IMR-90 (cell line): Measurements from ENCODE around the gene ATXN10. TPM values are rescaled to one million over a fixed set of nuclear protein-coding genes. Genes with fewer than 3 reads are reported as not detected.

ENCODE experiments used
- ATAC-seq: fragments of 200-7000 bp; cut with Tn5 transposase; 2 replicates; pipeline ENCODE4 v1.9.1; 2020; ENCODE audit warnings: low read depth, mild to moderate bottlenecking, moderate library complexity
- BruUV-seq: library from RNA; stranded (reverse); fragments of 400-500 nt; replicated peaks from 2 replicates; lab custom pipeline; 2021; lab: Mats Ljungman, UMichigan
- CTCF ChIA-PET: fragments of 300-600 bp; formaldehyde crosslinking; extraction: SDS; loops from one replicate; lab custom pipeline; 2021; ENCODE audit warnings: antibody characterized with exemption; lab: Yijun Ruan, JAX
- POLR2A ChIA-PET: fragments of 300-600 bp; sonication (Branson Sonifier 250); formaldehyde crosslinking; loops from one replicate; lab custom pipeline; 2022; ENCODE audit warnings: antibody characterized with exemption; ENCODE audit not compliant: unreplicated experiment; lab: Charles Lee
- DNase-seq: peaks from one replicate; pipeline ENCODE4 v3.0.0; 2013
- H2AFZ ChIP-seq: replicated peaks from 2 replicates; pipeline ENCODE3; 2013; ENCODE audit warnings: low read length, mild to moderate bottlenecking; ENCODE audit not compliant: poor library complexity
- H2AK5ac ChIP-seq: 2 replicates; pipeline ENCODE4 v1.6.1; 2013; ENCODE audit warnings: low read depth, low read length, inconsistent platforms
- H2AK9ac ChIP-seq: replicated peaks from 2 replicates; pipeline ENCODE3; 2013; ENCODE audit warnings: mild to moderate bottlenecking, low read depth, low read length, moderate library complexity; ENCODE audit not compliant: poor library complexity
- H2BK120ac ChIP-seq: 2 replicates; pipeline ENCODE4 v1.6.1; 2013; ENCODE audit warnings: low read depth, low read length, inconsistent platforms
- H2BK15ac ChIP-seq: 3 replicates; pipeline ENCODE4 v1.6.1; 2013; ENCODE audit warnings: low read depth, low read length, inconsistent platforms
- H2BK20ac ChIP-seq: 2 replicates; pipeline ENCODE4 v1.6.1; 2013; ENCODE audit warnings: low read depth, mild to moderate bottlenecking, inconsistent platforms, low read length, moderate library complexity
- H2BK5ac ChIP-seq: 2 replicates; pipeline ENCODE4 v1.6.1; 2013; ENCODE audit warnings: mild to moderate bottlenecking, low read depth, low read length, inconsistent platforms; ENCODE audit not compliant: poor library complexity, severe bottlenecking
- H3K14ac ChIP-seq: replicated peaks from 2 replicates; pipeline ENCODE4 v1.6.1; 2013; ENCODE audit warnings: low read depth, low read length, inconsistent platforms
- H3K18ac ChIP-seq: 2 replicates; pipeline ENCODE4 v1.6.1; 2013; ENCODE audit warnings: low read depth, low read length, control low read depth
- H3K23ac ChIP-seq: 2 replicates; pipeline ENCODE4 v1.6.1; 2013; ENCODE audit warnings: low read depth, low read length, inconsistent platforms
- H3K27ac ChIP-seq: 2 replicates; pipeline ENCODE4 v1.5.1; 2013; ENCODE audit warnings: mild to moderate bottlenecking, control low read depth, low read length; ENCODE audit not compliant: insufficient read depth
- H3K27me3 ChIP-seq: 2 replicates; pipeline ENCODE4 v1.6.1; 2013; ENCODE audit warnings: low read length; ENCODE audit not compliant: control insufficient read depth, insufficient read depth
- H3K36me3 ChIP-seq: 2 replicates; pipeline ENCODE4 v1.6.1; 2013; ENCODE audit warnings: low read length, mixed read lengths; ENCODE audit not compliant: control insufficient read depth, insufficient read depth
- H3K4ac ChIP-seq: 2 replicates; pipeline ENCODE4 v1.6.1; 2013; ENCODE audit warnings: low read depth, low read length, inconsistent platforms
- H3K4me1 ChIP-seq: 2 replicates; pipeline ENCODE4 v1.6.1; 2013; ENCODE audit warnings: low read length, mixed read lengths; ENCODE audit not compliant: control insufficient read depth, insufficient read depth
- H3K4me2 ChIP-seq: 2 replicates; pipeline ENCODE4 v1.6.1; 2013; ENCODE audit warnings: low read depth, mild to moderate bottlenecking, control low read depth, low read length, moderate library complexity
- H3K4me3 ChIP-seq: 2 replicates; pipeline ENCODE4 v1.5.1; 2013; ENCODE audit warnings: low read depth, mild to moderate bottlenecking, control low read depth, low read length, moderate library complexity; ENCODE audit not compliant: insufficient read depth
- H3K56ac ChIP-seq: 2 replicates; pipeline ENCODE4 v1.6.1; 2013; ENCODE audit warnings: low read length, inconsistent platforms; ENCODE audit not compliant: insufficient read depth; ENCODE audit errors: extremely low read depth
- H3K79me1 ChIP-seq, 2 experiments: 2 replicates each; pipeline ENCODE4 v1.6.1; 2013; ENCODE audit warnings: low read length in 2 of 2, inconsistent platforms in 1 of 2, low read depth in 1 of 2
- H3K9ac ChIP-seq: 2 replicates; pipeline ENCODE4 v1.6.1; 2013; ENCODE audit warnings: low read depth, low read length, control low read depth
- H3K9me1 ChIP-seq: 2 replicates; pipeline ENCODE4 v1.6.1; 2013; ENCODE audit warnings: low read length, inconsistent platforms; ENCODE audit not compliant: insufficient read depth
- H3K9me3 ChIP-seq: 2 replicates; pipeline ENCODE4 v1.6.1; 2013; ENCODE audit warnings: low read length; ENCODE audit not compliant: control insufficient read depth, insufficient read depth
- H4K20me1 ChIP-seq: 2 replicates; pipeline ENCODE4 v1.6.1; 2013; ENCODE audit warnings: low read length, inconsistent platforms; ENCODE audit not compliant: insufficient read depth
- H4K5ac ChIP-seq: 2 replicates; pipeline ENCODE4 v1.6.1; 2013; ENCODE audit warnings: mild to moderate bottlenecking, low read depth, low read length, control low read depth
- H4K8ac ChIP-seq, 2 experiments: 2 replicates each; pipeline ENCODE4 v1.6.1; 2013; ENCODE audit warnings: low read depth in 2 of 2, low read length in 2 of 2, control low read depth in 1 of 2, inconsistent platforms in 1 of 2
- H4K91ac ChIP-seq: 2 replicates; pipeline ENCODE4 v1.6.1; 2013; ENCODE audit warnings: low read depth, low read length, inconsistent platforms; ENCODE audit not compliant: insufficient read depth
- BHLHE40 ChIP-seq: fragments of 150-350 bp; IDR thresholded peaks from 2 replicates; pipeline ENCODE4 v1.6.1; 2016; ENCODE audit warnings: mild to moderate bottlenecking, low read depth, low read length
- CEBPB ChIP-seq: IDR thresholded peaks from 2 replicates; pipeline ENCODE4 v1.6.1; 2012; ENCODE audit warnings: low read depth, low read length, improper control_type of control experiment
- CHD1 ChIP-seq: IDR thresholded peaks from 2 replicates; pipeline ENCODE4 v1.6.1; 2012; ENCODE audit warnings: low read depth, low read length, improper control_type of control experiment
- FOS ChIP-seq: fragments of 150-350 bp; IDR thresholded peaks from 2 replicates; pipeline ENCODE4 v1.6.1; 2016; ENCODE audit warnings: low read depth, low read length
- MXI1 ChIP-seq: IDR thresholded peaks from 2 replicates; pipeline ENCODE4 v1.6.1; 2012; ENCODE audit warnings: low read depth, mild to moderate bottlenecking, low read length, moderate library complexity, borderline replicate concordance
- RAD21 ChIP-seq: IDR thresholded peaks from 2 replicates; pipeline ENCODE4 v1.6.1; 2012; ENCODE audit warnings: low read length, improper control_type of control experiment
- RCOR1 ChIP-seq: IDR thresholded peaks from 2 replicates; pipeline ENCODE4 v1.6.1; 2012; ENCODE audit warnings: mild to moderate bottlenecking, low read length, improper control_type of control experiment; ENCODE audit not compliant: insufficient replicate concordance
- RFX5 ChIP-seq: IDR thresholded peaks from 2 replicates; pipeline ENCODE4 v1.8.0; 2012; ENCODE audit warnings: low read depth, mild to moderate bottlenecking, low read length, moderate library complexity
- WGBS, 2 experiments: methylation state at CpG; one replicate each; pipeline versions ENCODE4 v1.1.5 to v1.1.7; 2013; ENCODE audit warnings: missing lambda C conversion rate in 2 of 2; ENCODE audit not compliant: insufficient read length in 1 of 2; ENCODE audit errors: extremely low coverage in 2 of 2; 5-methylcytosine and 5-hydroxymethylcytosine counted together
- dilution Hi-C: fragments of 300-500 bp; cut with HindIII; formaldehyde crosslinking; loops from one replicate; pipeline ENCODE4 v1.14.3; 2018; ENCODE audit warnings: low sequenced_read_pairs; ENCODE audit not compliant: unreplicated experiment
- in situ Hi-C: fragments of 300-500 bp; cut with MboI; formaldehyde crosslinking; loops from 3 replicates; pipeline ENCODE4 v1.14.3; 2019; ENCODE audit warnings: low sequenced_read_pairs, inconsistent platforms, mixed read lengths
- intact Hi-C: fragments of 100-400 bp; cut with micrococcal nuclease; formaldehyde crosslinking; loops from 2 replicates; pipeline ENCODE4 v1.10.0; 2022
- polyA plus RNA-seq, 3 experiments: library from polyadenylated mRNA; depleted of rRNA; stranded (reverse); fragments of >200 nt; gene quantifications; 2 replicates each; pipeline ENCODE4 v1.2.3, GENCODE V29; 2012; ENCODE audit warnings: low replicate concordance in 1 of 3
- total RNA-seq: library from RNA; depleted of rRNA; stranded (reverse); fragments of >200 nt; gene quantifications from 2 replicates; pipeline ENCODE4 v1.2.3, GENCODE V29; 2012
- TF ChIP-seq, protein P1 (sequence below): fragments of 150-350 bp; IDR thresholded peaks from 2 replicates; pipeline ENCODE4 v1.6.1; 2016; ENCODE audit warnings: low read depth, mild to moderate bottlenecking, low read length, moderate library complexity, borderline replicate concordance
- TF ChIP-seq, protein P2 (sequence below): conservative IDR thresholded peaks from 2 replicates; pipeline ENCODE4 v1.5.1; 2012; ENCODE audit warnings: mild to moderate bottlenecking, low read depth, low read length, improper control_type of control experiment

Gene ATXN10
- total and polyA plus RNA-seq, 2 of the 4 experiments (the other 2 are of a cell fraction) = 116 to 231 TPM

DNA sequence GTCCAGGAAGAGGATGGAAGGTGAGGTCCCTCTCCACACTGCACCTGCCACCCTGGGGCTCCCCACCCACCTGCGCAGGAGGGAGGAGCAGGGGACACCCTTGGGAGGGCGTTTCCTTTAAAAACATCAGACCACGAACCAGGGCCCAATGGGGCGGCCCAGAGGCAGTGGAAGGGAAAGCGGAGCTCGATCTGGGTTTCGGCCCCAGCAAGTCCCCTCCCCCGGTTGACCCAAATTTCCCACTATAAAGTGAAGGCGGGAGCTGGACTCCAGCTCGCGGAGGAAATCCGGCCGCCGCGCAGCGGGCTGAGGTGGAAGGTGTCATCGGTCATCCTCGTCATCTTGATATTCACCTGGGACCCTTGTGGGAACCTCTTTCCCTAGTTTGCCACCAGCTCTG is 206.0 kb downstream of the ATXN10 start:
- Histone ChIP-seq H4K5ac (no peak overlapping the region), H3K4me3 (no peak overlapping the region), H3K4me1 (no peaks in the 10 kb centered on the region), H2BK120ac (no peak overlapping the region), H2BK20ac (no peak overlapping the region), H3K27ac (no peak overlapping the region), H4K20me1 (no peaks in the 10 kb centered on the region; the same call in 1 of the 2 replicates), H3K23ac (no peak overlapping the region), H3K56ac (no peak overlapping the region), H3K27me3 (peaks cover 59% of the 10 kb centered on the region), H4K91ac (no peak overlapping the region), H3K4ac (no peak overlapping the region), H3K14ac (no peak overlapping the region), H2BK15ac (no peak overlapping the region), H3K36me3 (no peaks in the 10 kb centered on the region), H3K9me1 (no peaks in the 10 kb centered on the region), H3K18ac (no peak overlapping the region), H4K8ac (no peak overlapping the region), H2AK5ac (no peak overlapping the region), H3K4me2 (no peak overlapping the region), H3K9ac (no peak overlapping the region), H3K9me3 (peaks cover 6% of the 10 kb centered on the region), H2AFZ (no peak overlapping the region), H3K79me1 (no peaks in the 10 kb centered on the region), H2AK9ac (no peak overlapping the region), H2BK5ac (no peak overlapping the region)
- in situ Hi-C loops (no loop called here), dilution Hi-C loops (no loop called here), intact Hi-C loops (no loop called here)
- DNase-seq (no peak), ATAC-seq (no peak)
- TF ChIP-seq FOS (no peak), RAD21 (no peak), BHLHE40 (no peak), MXI1 (no peak), CEBPB (no peak), RFX5 (no peak), RCOR1 (no peak), CHD1 (no peak)
- TF ChIP-seq, protein P1, sequence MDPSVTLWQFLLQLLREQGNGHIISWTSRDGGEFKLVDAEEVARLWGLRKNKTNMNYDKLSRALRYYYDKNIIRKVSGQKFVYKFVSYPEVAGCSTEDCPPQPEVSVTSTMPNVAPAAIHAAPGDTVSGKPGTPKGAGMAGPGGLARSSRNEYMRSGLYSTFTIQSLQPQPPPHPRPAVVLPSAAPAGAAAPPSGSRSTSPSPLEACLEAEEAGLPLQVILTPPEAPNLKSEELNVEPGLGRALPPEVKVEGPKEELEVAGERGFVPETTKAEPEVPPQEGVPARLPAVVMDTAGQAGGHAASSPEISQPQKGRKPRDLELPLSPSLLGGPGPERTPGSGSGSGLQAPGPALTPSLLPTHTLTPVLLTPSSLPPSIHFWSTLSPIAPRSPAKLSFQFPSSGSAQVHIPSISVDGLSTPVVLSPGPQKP = no peak
- TF ChIP-seq, protein P2, sequence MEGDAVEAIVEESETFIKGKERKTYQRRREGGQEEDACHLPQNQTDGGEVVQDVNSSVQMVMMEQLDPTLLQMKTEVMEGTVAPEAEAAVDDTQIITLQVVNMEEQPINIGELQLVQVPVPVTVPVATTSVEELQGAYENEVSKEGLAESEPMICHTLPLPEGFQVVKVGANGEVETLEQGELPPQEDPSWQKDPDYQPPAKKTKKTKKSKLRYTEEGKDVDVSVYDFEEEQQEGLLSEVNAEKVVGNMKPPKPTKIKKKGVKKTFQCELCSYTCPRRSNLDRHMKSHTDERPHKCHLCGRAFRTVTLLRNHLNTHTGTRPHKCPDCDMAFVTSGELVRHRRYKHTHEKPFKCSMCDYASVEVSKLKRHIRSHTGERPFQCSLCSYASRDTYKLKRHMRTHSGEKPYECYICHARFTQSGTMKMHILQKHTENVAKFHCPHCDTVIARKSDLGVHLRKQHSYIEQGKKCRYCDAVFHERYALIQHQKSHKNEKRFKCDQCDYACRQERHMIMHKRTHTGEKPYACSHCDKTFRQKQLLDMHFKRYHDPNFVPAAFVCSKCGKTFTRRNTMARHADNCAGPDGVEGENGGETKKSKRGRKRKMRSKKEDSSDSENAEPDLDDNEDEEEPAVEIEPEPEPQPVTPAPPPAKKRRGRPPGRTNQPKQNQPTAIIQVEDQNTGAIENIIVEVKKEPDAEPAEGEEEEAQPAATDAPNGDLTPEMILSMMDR = no peak
- POLR2A ChIA-PET = no interaction called here
- WGBS, 2 experiments = 47% methylated on average over 3 of the region's 18 CpGs; no CpG with 5 or more reads in 1 of the 2 experiments
- BruUV-seq = no TSS peak
- CTCF ChIA-PET = no interaction called here
